Activated CD4-positive, alpha-beta T cell treated with anti-CD3 and anti-CD28 coated beads, Interleukin-2, amount 50 U/mL, for 4 hours (primary cell): ENCODE results near the gene KIAA0753.
"Not testable (repeated sequence)": the region's sequence is repeated elsewhere in the genome, so short reads cannot be mapped to it uniquely, and the experiment has no call there.

ENCODE experiments used
- DNase-seq, 2 experiments: peaks; one replicate each; pipeline ENCODE4 v3.0.0-alpha.2; 2020

Gene KIAA0753

DNA sequence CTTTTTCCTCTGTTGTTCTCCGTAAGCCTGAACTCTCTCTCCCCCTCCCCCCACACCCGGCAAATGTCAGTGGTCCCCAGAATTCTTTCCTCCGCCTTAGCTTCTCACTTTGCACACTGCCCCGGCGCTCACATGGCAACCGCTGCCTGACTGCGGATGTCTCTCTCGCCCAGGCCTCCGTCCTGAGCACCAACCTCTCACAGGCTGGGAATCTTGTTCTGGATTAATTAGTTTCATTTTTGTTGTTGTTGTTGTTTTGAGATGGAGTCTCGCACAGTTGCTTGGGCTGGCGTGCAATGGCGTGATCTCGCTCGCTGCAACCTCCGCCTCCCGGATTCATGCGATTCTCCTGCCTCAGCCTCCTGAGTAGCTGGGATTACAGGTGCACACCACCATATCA is 27.7 kb upstream of the KIAA0753 start:
- DNase-seq: no peak

- no peak for DNase-seq
Observed at GRCh38 chr17:6667516-6667915, 27.0 kb upstream of the KIAA0753 start.

- no peak for DNase-seq
Observed at GRCh38 chr17:6666557-6666956, 26.0 kb upstream of the KIAA0753 start.

- DNase-seq: peak; percentile 16 to 28
Observed at GRCh38 chr17:6666077-6666521, 25.6 kb upstream of the KIAA0753 start.

DNA sequence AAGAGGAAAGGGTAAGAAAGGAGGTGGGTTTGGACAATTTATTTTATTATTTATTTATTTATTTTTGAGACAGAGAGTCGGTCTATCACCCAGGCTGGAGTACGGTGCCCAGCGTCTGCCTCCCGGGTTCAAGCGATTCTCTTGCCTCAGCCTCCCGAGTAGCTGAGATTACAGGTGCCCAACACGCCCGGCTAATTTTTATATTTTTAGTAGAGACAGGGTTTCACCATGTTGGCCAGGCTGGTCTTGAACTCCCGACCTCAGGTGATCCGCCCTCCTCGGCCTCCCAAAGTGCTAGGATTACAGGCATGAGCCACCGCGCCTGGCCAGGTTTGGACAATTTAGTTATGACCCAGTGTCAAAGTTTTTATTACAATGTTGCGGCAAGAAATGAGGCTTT is 22.7 kb upstream of the KIAA0753 start:
- DNase-seq: not testable (repeated sequence)

DNA sequence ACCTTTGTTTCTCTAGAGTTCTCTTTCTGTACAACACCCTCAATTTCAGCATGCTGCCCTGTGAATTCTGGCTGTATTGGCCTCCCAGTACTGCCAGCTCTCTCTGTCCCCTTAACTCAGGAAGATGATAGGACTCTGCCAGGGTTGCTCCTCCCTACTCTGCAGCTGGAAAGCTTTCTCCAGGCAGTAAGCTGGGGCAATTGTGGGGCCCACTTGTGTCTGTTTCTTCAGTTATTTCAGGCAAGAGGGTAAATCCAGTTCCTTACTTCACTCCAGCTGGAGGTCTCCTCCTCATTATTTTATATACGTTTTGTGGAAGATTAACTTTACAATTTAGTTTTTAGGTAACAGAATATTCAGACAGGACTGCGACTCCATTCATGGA is 20.9 kb upstream of the KIAA0753 start:
- no peak for DNase-seq

GRCh38 chr17:6660805-6661463 is 20.4 kb upstream of the KIAA0753 start:
- no peak for DNase-seq

DNA sequence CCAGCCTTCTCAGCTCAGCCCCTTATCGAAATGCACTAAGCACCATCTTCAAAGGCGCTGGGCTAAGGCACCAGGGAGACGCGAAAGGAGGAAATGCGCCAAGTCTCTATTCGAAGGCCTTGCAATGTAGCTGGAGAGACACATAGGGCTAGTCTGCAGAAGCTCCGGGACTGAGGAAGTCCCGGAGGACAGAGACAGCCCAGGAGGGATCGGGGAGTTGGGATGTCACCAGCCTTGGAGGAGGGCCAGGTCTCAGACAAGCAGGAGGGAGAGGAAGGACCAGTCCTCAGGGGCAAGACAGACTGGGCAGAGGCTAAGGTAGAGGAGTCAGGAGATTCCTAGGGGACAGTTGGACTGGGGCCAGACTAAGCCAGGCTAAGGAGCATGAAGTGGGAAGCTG is 19.6 kb upstream of the KIAA0753 start:
- DNase-seq: no peak

- DNase-seq: not testable (repeated sequence)
Observed at GRCh38 chr17:6658411-6658810, 17.9 kb upstream of the KIAA0753 start.

GRCh38 chr17:6657633-6658287 is 17.2 kb upstream of the KIAA0753 start:
- DNase-seq: no peak

- DNase-seq: peak; percentile 56 to 58
Observed at GRCh38 chr17:6656797-6657632, 16.5 kb upstream of the KIAA0753 start.

DNA sequence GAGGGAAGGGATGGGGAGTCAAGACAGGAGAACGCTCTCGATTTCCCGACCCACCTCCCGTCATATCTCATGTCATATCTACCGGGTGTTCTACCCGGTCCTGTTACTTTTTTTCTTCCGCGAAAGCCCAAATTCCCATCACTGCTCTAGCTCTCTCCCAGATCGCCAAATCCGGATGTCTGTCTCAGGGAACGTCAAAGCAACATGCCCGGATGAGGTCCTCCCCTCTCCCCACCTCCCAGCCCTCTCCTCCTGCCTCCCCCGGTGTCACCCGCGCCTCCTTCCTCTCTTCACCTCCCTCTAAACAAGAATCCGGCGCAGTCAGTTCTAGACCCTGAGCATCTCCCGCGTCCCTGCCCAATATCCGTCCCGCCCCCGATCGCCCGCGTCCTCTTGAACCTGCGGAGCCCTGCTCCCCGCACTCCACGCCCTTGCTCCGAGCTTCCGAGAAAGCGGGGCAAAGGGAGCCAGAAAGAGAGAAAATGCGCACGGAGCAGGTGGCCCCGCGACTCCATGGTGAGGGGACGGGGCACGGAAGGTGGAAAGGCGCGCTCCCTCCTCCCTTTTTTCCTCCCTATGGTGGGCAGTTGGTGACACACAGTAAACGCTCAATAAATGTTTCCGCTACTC is 15.3 kb upstream of the KIAA0753 start:
- not testable (repeated sequence) for DNase-seq

DNA sequence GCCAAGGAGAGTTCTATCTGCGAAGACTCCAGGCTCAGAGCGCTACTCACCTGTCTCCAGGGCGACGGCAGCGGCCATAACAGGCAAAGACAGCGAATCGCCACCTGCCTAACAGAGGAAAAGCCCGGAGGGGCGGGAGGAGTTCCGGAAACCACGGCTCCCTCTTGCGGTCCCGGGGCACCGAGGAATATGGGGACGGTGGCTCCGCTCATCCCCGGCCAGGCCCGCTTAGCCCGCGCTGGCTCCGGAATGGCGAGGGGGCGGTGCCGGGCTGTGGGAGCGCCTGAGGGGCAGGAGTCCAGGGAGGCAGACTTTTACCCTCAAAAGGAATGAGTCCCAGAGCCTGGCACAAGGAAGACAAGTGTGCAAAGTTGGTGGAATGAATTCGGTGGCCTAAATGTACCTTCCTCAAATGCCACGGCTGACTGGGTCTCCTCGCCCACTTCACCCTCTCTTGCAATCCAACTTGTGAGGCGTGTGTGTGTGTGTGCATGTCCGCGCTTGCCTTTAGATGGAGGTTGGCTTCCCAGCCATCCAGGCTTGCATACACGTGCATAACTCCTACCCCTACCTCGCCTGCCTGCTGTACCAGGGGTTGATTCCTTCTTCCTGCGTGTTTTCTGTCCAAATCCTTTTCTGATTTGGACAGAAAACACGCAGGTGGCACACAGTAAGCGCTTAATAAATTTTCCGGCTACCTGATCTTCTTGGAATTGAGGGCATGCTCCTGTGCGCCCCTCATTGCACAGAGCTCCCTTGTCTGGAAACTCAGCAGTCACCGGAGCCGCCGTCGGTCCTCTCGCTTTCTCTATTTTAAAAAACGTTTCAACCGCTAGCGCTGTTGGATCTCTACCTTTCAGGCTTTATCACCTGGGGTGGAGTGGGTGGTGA is 14.6 kb upstream of the KIAA0753 start:
- DNase-seq: no peak

- DNase-seq: peak; percentile 21
Observed at GRCh38 chr17:6651919-6652452, 11.5 kb upstream of the KIAA0753 start.

- peak; percentile 89 to 90 for DNase-seq
Observed at GRCh38 chr17:6651354-6651918, 10.9 kb upstream of the KIAA0753 start, which contains the start of the genes C17orf100 and MED31. Gene C17orf100, plus strand, starts transcription at chr17:6651762. Its CDS starts 152 bp downstream, at chr17:6651914. Gene MED31, minus strand, starts transcription at chr17:6651605. Its CDS starts 77 bp downstream, at chr17:6651528.

- no peak for DNase-seq
Observed at GRCh38 chr17:6648181-6648580, 7.7 kb upstream of the KIAA0753 start.

DNA sequence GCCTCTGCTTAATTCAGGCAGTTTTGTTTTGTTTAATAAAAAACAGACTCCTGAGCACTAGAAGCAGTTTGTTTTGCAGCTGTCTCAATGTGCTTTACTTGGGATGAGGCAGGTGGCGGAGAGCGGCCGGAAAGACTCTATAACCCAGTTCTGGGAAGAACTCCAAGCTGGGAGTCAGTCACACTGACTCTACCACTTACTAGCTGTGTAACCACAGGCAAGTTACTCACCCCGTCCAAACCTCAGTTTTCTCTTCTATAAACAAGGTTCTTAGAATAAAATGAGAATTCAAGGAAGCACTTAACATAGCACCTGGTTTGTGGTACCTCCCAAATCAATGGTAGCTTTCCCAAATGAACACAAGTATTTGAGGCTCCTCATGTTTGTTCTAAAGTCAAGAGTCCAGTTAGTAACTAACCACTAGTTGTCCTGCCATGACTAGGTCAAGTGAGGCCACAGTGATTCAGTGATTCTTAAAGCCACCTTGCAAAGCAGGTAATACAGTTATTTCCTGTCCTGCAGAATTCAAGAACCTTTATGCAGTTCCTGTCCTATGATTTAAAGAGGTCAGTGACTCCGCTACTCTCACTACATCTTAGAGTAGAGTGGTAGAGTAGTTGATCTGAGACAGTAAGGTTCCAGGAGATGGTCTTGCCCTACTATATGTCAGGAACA is 3.1 kb upstream of the KIAA0753 start:
- DNase-seq: no peak

- no peak for DNase-seq
Observed at GRCh38 chr17:6642592-6642991, 2.1 kb upstream of the KIAA0753 start.

GRCh38 chr17:6641247-6641863 is 844 bp upstream of the KIAA0753 start:
- no peak for DNase-seq
